Cardiac septum (tissue), 1 donor: ENCODE data around the gene TIMM23. TPM values are rescaled to one million over a fixed set of nuclear protein-coding genes. Genes with fewer than 3 reads are reported as not detected.
"Not testable (repeated sequence)": the region's sequence is repeated elsewhere in the genome, so short reads cannot be mapped to it uniquely, and the experiment has no call there.

Experiments
- DNase-seq: peaks from one replicate; pipeline ENCODE4 v3.0.0-alpha.2; 2020; ENCODE audit warnings: low spot score
- intact Hi-C: fragments of 100-400 bp; cut with DNase I; formaldehyde crosslinking; loops from one replicate; pipeline ENCODE4 v1.14.0; 2022
- long read RNA-seq: library from polyadenylated mRNA; unstranded; transcript quantifications from one replicate; pipeline ENCODE4 v2.0.0, GENCODE V29; 2021
- total RNA-seq: library from RNA; stranded (reverse); fragmentation: NEBNext Ultra II Directional; extraction: Animal tissue kit (Norgen Biotek cat#: 25700); gene quantifications from one replicate; pipeline ENCODE4 v1.2.1, GENCODE V29; 2021
- donor health status: DM: no; HTN: no; CAD: no.

The TIMM23 gene, protein sequence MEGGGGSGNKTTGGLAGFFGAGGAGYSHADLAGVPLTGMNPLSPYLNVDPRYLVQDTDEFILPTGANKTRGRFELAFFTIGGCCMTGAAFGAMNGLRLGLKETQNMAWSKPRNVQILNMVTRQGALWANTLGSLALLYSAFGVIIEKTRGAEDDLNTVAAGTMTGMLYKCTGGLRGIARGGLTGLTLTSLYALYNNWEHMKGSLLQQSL
- total RNA-seq: 65.7 TPM
- long read RNA-seq, transcript TIMM23-201 (7 exons, 1,222 nt): major isoform, 57 of 60 reads
- long read RNA-seq, partial matches to known transcripts: 1 of 60 reads
- long read RNA-seq, other reads (novel, unspliced or antisense): 2 of 60 reads

DNA sequence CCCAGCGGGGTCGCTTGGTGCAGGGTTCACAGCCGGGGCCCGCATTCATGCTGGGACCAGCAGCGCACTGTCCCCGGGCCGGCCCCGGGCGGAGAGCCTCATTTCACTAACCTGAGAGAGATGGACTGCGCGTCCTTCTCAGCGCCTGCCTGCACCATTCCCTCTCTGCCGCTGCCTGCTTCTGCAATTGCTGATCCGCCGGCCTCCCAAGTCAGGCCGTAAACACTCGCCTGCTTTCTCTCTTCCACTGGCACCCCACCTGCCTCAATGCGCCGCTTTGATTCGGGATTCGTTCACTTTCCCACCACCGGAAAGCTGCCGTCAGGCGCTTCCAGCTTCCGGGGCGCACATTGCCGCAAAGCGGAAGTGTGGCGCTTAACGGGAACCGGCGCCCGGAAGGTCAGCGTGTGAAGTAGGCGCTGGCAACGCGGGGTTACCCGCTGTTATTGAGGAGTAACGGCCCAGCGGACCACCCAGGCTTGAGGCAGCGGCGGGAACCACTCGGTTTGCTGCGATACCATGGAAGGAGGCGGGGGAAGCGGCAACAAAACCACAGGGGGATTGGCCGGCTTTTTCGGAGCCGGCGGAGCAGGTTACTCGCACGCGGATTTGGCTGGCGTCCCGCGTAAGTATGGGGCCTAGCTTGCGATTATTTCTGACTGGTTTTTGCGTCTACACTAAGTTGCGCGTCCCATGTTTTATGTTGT is at the start of gene TIMM23:
TIMM23 (plus strand) TSS at position 384 of the 707 bp plus-strand sequence; CDS start at position 520, 136 bp downstream.
- DNase-seq: peak; percentile 94
- intact Hi-C loops: loop anchor here (2.0 kb wide), 1 partner anchor 59 kb away; the partner anchor contains the start of gene NCOA4

DNA sequence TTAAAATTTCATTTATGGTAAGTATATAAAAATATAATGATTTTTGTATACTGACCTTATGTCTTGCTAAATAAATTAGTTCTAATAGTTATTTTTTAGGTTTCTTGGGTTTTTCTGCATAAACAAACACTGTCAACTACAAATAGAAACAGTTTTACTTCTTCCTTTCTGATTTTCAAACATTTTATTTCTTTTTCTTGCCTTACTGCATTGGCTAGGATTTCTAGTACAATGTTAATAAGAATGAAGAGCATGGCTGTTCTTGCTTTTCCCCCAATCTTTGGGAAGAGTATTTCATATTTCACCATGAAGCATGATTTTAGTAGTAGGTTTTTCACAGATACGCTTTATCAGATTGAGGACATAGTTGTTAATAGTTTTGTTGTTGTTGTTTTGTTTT is 45.5 kb upstream of the TIMM23 start:
- DNase-seq, intact Hi-C loops: not testable (repeated sequence)

DNA sequence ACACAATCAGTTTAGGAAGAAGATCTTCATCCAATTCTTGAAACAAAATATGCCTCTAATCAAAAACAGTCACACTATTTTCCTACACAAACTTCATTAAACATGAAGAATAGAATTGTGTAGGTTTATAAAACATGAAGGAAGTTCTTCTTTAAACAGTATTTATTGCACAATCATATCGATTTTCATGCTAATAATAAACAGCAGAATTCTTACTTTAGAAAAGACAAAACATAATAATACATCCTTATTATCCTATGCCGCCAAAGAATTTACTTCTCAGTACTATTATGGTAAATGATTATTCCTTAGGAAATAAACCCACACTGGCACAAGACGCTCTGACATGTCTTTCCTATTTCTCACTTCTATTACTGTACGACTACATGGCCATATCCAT is 41.0 kb upstream of the TIMM23 start:
- DNase-seq, intact Hi-C loops: not testable (repeated sequence)

DNA sequence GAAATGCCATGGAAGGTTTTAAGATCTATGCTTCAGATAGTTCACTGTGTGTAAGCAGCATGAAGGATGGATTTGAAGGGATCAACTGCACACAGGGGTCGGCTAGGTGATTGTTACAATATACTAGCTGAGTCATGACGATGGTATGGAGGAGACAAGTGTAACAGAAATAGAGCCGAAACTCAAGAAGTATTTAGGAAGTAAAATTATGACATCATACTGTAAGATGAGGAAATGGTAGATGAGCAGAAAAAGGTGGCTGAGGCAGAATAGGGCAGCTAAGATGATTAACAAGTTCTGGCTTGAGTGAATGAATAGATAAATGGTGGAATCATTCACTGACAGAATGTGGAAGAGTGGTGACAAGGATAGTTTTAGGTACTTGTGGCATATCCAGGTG is 37.5 kb upstream of the TIMM23 start:
- intact Hi-C loops, DNase-seq: not testable (repeated sequence)

DNA sequence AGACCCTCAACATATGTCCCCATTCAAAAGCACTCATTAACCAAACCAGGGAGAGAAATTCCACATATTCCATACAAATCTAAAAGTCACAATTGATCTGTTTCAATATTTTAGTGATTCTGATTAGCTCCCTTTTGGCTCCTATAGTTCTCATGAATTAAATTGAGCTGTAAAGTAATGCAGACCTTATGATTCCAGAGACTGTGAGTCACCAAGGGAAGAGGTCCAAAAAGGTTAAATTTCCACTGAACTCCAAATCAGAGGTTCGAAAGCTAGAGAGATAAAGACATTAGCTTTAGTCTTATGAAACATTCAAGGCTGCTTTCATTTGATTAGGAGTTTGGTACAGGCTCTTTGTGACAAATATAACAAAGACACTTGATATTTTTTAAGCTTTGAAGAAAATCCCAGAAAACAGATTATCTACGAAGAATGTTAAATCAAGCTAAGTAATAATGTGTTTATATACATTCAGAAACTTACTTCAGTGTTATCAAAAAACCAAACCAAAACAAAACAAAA is 33.1 kb upstream of the TIMM23 start:
- DNase-seq, intact Hi-C loops: not testable (repeated sequence)

DNA sequence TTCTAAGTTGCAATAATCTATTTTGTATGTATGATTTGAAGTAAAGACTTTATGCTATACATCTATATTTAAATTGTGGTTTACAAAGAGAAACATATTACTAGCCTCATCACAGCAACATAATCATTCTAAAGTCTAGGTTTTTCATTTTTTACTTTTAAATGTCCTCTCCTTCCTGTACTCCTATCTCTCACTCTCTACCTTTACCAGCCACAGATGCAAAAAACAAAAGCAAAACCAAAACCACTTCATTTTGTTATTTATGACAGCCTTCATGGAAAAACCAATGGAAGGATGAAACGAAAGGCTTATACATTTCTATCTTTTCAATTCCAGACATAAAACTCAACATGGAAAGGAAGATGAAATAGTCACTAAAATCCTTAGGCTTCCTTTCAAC is 31.1 kb upstream of the TIMM23 start:
- DNase-seq, intact Hi-C loops: not testable (repeated sequence)

DNA sequence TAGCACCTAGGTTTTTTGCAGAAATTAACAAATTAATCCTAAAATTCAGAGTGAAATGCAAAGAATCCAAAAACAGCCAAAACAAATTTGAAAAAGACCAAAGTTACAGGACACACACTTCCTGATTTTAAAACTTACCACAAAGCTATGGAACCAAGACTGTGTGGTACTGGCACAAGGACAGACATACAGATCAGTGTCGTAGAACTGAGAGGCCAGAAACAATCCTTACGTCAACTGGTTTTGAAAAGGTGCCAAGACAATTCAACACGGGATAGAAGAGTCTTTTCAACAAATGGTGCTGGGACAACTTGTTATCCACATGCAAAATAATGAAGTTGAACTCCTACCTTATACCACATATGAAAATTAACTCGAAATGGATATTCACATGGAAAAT is 26.8 kb upstream of the TIMM23 start:
- DNase-seq, intact Hi-C loops: not testable (repeated sequence)

DNA sequence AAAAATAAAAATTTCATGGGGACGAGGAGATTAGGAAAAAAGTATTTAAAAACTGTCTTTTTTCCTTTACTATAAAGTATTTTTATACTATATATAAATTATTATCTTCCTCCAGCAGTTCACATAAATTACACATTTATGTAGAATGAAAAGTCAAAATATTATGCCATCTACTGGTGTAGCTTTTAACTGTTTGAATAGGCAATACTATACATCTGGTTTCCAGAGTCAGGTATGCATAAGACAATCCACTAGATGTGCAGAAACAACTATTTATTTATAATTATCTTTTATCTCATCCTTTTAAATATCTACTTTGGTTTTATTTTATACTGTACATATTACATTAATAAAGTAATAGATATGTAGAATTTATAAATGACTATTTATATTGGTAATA is 24.9 kb upstream of the TIMM23 start:
- DNase-seq, intact Hi-C loops: not testable (repeated sequence)

DNA sequence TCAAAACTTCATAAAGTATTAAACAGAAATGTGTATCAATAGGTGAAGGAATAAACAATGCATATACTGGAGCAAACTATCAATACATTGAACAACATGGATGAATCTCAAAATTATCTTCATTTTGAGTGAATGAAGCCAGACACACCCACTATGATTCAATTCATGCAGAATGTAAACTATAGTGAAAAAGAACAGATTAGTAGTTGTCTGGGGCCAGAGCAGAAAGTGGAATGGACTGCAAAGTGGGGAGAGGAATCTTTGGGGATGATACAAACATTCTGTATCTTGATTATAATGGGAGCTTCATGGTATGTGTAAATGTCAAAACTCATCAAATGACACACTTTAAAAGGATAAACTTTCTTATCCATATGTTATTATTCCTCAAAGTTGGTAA is 23.5 kb upstream of the TIMM23 start:
- DNase-seq, intact Hi-C loops: not testable (repeated sequence)

DNA sequence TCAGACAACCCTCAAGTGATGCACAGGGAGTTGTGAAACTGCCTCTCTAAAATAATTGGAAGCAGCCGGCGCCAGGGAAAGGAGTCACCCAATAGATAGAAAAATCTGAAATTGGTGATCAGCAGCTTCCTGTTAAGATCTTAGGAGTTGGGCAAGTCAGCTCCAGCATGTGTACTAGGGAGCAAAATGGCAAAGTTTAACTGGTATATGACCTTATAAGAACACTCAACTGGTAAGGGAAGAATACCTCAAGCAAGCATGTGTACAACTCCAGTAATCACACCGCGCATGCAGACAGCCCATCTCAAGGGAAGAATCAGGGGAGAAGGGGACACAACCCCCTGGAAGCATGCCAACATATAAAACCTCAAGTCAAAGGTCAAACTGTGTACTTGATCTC is 17.9 kb upstream of the TIMM23 start:
- DNase-seq, intact Hi-C loops: not testable (repeated sequence)

DNA sequence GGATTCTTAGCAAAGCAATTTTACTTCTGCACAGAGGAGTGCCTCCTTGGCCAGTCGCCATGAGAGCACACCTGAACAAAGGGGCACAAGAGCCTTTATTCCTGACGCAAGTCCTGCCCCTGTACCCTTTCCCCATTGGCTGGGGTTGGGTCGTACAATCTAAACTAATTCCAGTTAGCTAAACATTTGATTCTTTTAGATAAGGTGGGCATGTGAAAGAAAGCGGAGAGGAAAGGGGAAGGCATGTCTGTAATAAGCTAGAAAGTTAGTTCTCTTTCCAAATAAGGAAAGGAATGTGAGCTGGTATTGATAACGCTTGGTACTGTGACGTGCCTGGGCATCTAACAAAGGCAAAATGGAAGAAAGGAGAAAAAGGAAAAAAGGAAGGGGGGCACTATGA is 15.7 kb upstream of the TIMM23 start:
- intact Hi-C loops, DNase-seq: not testable (repeated sequence)

DNA sequence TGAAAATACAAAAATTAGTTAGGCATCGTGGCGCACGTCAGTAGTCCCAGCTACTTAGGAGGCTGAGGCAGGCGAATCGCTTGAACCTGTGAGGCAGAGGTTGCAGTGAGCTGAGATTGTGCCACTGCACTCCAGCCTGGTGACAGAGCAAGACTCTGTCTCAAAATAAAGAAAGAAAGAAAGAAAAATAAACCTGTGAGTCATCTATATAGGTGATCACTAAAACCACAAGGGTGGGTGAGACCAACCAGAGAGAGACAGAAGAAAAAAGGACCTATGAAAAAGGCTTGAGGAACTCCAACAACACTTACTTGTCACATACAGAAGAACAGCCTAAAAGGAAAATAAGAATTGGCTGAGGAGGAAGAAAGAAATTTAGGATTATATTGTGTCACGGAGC is 14.4 kb upstream of the TIMM23 start:
- intact Hi-C loops, DNase-seq: not testable (repeated sequence)

DNA sequence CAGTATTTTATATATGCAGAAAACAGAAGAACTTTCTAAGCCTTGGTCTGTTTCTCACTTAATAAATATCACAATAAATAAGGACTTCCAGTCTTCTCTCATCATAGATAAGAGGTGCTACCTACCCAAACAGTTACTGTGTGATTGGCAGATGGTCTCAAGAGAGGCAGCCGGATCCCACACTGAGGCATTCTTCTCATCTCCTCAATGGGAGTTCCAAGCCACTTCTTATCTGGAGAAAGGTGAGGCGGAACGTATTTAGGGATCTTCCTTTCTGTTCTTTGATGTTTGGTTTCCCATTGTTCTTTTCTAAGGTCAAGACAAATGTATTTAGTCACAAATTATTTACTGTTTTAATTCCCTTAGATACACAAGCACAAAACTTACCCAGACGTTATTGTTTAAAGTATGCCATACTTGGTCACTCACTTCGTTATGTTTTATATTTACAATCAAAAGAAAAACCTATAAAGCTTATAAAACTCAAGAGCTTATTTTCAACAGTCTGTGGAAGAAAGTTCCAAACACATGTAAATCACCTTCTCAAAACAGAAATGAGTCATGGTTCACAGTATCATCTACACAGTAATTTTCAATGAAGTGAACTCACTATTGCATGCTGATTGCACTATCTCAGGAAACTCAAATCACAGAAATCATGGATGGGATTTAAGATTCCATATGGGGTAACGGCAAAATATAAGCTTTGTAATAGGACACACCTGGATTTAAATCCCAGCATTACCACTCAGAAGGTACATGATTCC is 9.4 kb upstream of the TIMM23 start:
- intact Hi-C loops, DNase-seq: not testable (repeated sequence)

DNA sequence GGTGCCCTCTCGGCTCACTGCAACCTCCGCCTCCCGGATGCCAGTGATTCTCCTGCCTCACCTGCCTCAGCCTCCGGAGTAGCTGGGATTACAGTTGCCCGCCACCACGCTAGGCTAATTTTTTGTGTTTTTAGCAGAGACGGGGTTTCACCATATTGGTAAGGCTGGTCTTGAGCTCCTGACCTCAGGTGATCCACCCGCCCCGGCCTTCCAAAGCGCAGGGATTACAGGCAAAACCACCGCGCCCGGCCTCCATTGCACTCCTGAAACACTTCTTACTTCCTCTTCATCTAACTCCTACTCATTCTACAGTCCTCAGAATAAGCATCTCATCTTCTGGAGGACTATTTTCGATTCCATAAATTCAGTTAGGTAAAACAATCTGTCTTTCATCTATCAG is 1.3 kb upstream of the TIMM23 start:
- intact Hi-C loops: not testable (repeated sequence)

DNA sequence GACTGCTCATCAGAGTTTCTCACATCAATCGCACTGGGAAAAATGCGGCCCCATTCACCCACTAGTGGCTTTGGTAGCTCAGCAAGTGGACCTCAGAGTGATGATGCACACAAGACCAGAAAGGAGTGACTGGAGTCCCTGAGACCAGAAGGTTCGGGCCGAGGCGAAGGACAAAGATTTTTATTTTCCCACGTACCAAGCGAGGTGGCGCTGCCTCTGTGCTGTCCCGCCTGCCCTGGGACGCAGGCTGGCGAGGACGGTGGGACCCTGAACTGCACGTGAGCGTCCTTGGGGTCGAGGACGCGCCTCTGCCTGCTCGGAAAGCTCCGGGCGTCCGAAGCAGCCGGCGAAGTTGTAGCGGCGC is 565 bp upstream of the TIMM23 start:
- not testable (repeated sequence) for DNase-seq

More for the DNA sequence above, 1.3 kb upstream of the TIMM23 start:
- DNase-seq: not testable (repeated sequence)

DNA sequence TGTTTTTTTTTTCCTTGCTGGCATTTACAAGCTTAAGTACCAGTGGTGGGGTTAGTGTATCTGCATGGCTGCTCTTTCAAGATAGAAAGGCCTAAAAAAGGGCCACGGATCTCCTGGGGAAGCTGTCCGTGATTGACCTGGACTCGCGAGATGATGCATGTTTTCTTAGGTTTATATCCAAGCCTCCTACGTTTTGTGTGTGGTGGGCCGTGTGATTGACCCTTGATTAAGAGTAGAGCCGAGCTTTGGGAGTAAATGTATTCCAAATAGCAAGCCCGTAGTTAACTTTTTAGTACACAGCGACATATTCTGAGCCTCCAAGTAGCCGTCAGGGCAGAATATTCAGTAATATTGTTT is 502 bp downstream of the TIMM23 start:
- DNase-seq: not testable (repeated sequence)

More for the DNA sequence above, 565 bp upstream of the TIMM23 start:
- intact Hi-C loops: loop anchor here (2.0 kb wide), 1 partner anchor 59 kb away; the partner anchor contains the start of gene NCOA4

DNA sequence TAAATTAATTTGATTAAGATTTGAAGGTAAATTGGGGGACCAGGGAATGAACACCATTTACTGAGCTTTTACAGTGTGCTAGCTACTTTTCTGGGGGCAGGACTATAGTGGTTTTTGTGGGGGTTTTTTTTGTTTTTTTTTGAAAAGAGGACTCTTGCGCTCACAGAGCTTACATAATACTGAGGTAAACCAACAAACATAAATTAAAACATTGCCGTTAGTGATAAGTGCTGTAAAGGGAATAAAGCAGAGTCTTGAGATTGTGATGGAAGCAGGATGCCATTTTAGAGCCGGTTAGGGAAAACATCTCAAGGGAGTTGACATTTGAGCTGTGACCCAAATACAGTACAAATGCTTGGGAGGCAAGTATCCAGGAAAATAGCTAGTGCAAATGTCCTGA is 1.8 kb downstream of the TIMM23 start:
- intact Hi-C loops, DNase-seq: not testable (repeated sequence)

More for the DNA sequence above, 502 bp downstream of the TIMM23 start:
- intact Hi-C loops: loop anchor here (2.0 kb wide), 1 partner anchor 58 kb away; the partner anchor contains the start of gene NCOA4

DNA sequence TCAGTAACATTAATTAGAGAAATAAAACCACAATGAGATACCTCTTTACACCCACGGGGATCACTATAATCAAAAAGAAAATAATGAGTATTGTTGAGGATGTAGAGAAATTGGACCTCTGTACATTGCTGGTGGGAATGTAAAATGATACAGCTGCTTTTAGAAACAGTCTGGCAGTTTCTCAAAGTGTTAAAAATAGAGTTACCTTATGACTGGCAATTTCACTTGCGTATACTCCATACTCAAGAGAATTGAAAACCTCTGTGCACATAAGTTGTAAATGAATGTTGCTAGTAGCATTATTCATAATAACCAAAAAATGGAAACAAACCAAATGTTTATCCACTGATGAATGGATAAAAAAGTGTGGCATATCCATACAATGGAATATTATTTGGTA is 6.3 kb downstream of the TIMM23 start:
- intact Hi-C loops, DNase-seq: not testable (repeated sequence)

DNA sequence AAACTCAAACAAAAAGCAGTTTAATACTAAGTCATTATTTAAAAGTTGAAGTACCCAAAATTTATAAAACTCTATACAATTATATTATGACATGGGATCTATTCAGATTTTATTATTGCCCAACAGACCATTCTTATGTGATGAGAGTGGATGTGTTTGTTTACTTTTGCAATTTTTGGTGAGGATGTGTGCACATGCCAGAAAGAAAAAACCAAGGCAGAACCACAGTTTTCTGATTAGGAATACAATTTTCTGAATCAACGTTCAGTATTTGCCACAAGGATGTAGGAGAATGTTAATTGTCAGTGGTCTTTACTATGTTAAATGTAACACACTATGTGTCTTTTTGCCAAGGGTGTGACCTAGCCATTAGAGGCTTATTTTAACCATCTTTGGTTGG is 9.1 kb downstream of the TIMM23 start:
- intact Hi-C loops, DNase-seq: not testable (repeated sequence)
